HG03025 (cell line): ENCODE measurements around the gene RNASE2.
"Not testable (repeated sequence)": the region's sequence is repeated elsewhere in the genome, so short reads cannot be mapped to it uniquely, and the experiment has no call there.

ENCODE experiments used
- ATAC-seq: cut with Tn5 transposase; IDR thresholded peaks from one replicate; pipeline ENCODE4 v1.9.1; 2021; ENCODE audit warnings: mild to moderate bottlenecking, moderate library complexity; ENCODE audit not compliant: unreplicated experiment, low FRiP score

Gene RNASE2

DNA sequence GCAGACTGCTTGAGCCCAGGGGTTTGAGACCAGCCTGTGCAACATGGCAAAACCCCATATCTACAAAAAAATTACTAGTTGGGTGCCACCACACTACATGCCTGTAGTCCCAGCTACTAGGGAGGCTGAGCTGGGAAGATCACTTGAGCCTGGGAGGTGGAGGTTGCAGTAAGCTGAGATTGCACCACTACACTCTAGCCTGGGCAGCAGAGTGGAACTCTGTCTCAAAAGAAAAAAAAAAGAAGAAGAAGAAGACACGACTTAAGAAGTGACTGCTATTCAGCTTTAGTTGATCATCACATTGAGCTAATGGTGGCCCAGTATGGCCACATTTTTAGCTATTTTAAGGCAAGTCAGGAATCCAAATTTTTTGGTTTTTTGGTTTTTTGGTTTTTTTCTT, 25.6 kb downstream of the RNASE2 start:
- ATAC-seq = no peak

- no peak for ATAC-seq
Observed at GRCh38 chr14:20982646-20983369, 27.5 kb downstream of the RNASE2 start.

- ATAC-seq = not testable (repeated sequence)
Observed at GRCh38 chr14:20985650-20986049, 30.4 kb downstream of the RNASE2 start.

DNA sequence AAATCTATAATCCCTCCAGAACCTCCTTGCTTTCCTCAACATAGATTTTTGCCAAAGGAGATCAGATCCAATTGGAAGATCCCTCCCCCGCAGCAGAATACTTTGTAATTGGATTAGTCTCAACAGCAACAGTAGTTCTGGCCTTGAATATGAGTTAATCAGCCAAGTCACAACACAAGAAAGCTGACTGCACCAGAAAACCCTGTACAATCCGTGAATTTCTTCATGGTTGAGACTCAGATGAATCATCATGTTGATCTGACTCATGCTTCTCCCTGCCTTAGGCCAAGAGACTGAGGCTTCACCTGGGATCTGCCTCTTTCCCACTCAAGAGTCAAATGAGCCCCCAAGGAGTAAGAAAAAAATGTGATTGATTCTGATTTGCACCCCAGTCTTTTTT, 31.5 kb downstream of the RNASE2 start:
- ATAC-seq = no peak

GRCh38 chr14:20988717-20989470, 33.6 kb downstream of the RNASE2 start:
- ATAC-seq = no peak

DNA sequence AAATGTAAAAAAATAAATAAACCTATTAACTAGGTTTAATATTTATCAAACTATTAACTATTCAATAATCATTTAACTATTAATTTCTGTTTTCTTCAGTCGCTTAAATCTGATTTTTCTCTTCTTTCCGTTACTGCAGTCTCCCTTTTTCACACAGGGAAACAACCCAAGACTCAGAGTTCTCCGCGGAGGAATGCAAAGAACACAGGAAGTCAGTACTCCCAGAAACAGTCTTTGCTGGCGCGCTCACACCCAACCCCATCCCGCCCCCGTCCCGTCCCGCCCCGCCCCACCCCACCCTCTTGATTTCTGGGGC, 34.1 kb downstream of the RNASE2 start:
- no peak for ATAC-seq

DNA sequence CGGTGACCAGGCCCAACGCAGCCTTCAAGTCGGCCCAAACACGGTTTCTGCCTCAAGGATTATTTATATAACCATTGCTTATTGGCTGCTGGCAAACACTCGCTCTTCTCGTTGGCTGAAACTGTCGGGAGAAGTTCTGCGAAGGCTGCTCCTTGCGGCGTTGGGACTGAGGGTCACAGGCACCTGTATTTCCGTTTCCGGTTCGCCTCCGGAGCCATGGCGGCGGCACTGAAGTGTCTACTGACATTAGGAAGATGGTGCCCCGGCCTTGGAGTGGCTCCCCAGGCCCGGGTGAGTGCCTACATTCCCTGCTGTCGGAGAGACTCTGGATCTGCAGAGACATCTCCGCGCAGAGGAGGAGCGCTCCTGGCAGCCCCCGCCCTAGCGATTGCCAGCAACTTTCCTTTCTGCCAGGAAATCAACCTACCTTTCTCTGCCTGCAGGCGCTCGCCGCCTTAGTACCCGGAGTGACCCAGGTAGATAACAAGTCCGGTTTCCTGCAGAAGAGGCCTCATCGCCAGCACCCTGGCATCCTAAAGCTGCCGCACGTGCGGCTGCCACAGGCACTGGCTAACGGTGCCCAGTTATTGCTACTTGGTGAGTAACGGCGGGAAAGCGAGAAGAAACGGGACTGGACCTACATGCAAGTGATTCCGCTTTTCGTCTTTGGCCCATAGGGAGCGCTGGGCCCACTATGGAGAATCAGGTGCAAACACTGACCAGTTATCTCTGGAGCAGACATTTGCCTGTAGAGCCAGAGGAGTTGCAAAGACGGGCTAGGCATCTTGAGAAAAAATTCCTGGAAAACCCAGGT, 34.7 kb downstream of the RNASE2 start, which contains the start of gene METTL17:
METTL17 (plus strand) TSS at position 194 of the 814 bp plus-strand sequence; CDS start at position 217, 23 bp downstream.
- peak; percentile 93 for ATAC-seq

- ATAC-seq = no peak
Observed at GRCh38 chr14:20996521-20996920, 41.2 kb downstream of the RNASE2 start.

DNA sequence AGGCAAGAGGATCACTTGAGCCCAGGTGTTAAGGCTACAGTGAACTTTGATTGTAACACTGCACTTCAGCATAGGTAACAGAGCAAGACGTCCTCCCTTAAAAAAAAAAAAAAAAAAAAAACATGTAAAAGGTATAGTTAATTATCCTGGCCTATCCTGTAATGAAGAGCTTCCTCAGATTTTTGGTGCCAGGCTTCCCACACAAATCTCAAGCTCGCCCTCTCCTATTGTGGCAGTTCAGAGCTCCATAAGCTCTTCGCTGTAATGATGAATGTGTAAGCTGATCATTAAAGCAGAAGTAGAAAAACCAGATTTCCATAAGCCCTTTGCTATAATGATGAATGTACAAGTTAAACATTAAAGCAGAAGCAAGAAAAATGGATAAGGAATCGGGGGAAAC, 41.8 kb downstream of the RNASE2 start:
- no peak for ATAC-seq

DNA sequence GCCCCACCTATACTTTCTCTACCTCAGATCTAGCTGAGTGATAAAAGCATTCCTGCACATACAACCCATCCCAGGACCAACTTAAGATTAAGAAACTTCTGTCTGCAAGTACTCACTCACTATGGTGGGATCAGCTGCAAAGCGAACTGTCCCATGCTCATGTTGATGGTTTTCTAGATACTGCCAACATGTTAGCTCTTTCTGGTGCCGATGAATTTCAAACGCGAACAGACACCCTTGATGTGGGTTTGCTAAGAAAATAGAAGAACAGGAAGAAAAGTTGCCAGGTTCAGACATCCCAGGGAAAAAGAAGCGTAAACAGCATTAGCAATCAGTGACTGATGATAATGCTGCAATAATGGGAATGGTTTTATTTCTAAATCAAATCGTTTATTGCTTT, 42.3 kb downstream of the RNASE2 start:
- no peak for ATAC-seq

DNA sequence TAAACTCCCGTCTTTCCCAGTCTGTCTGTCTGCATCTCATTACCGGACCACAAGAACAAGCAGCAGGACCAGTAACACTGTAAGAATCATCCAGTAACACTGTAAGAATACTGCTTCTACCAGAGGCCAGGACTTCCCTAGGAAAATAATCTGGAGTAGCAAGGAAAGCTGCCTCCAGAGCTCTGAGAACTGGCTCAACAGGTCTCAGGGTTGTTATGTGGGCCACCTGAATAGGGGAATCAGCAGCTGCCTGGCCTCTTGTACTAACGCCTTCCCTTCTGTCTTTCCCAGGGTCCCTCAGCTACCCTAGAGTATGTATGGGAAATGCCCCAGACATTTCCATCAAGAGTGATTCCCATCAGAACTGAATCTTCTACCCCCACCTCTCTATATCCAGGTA, 42.9 kb downstream of the RNASE2 start:
- ATAC-seq = no peak

DNA sequence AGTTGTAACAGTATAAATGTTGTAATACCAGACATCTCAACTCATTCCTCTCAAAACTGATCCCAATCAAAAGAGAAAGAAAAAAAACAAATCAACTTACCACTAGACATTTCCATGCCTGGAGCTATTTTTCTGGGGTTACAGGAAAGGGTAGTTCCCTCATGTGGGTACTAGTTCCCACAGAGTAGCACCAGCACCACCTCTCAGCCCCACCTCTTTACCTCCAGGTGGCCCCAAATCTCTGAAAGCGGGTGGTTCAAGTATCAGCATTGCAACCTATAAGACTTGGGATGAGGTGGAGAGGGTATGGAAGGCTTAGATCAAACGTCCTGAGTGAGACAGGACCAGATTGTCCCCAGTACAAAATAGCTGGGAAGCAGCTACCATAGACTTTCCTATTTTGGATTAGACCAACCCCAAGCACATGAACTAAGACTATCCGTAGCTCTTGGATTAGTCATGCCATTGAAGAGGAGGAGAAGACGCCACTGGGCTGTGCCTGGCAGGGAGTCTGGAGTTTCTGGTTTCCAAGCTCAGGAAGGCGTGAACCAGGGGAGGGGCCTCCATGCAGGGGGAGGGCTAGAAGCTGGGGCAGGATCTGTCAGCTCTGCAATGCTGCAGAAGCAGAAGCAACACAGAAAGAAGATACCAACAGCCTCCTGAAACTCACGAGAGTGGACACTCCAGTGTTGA, 43.5 kb downstream of the RNASE2 start, which contains the start of gene SLC39A2:
SLC39A2 (plus strand) TSS at position 620 of the 693 bp plus-strand sequence. CDS start 154 bp downstream, outside the sequence.
- no peak for ATAC-seq

GRCh38 chr14:20999591-20999990, 44.3 kb downstream of the RNASE2 start:
- ATAC-seq = no peak

DNA sequence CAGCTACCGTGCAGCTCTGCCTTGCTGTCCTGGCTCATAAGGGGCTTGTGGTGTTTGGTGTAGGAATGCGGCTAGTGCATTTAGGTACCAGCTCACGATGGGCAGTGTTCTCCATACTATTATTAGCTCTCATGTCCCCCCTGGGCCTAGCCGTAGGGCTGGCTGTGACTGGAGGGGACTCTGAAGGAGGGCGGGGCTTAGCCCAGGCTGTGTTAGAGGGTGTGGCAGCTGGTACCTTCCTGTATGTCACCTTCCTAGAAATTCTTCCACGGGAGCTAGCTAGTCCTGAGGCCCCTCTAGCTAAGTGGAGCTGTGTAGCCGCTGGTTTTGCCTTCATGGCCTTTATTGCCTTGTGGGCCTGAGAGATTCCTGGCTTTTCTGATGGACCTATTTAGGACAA, 45.9 kb downstream of the RNASE2 start:
- ATAC-seq = no peak

DNA sequence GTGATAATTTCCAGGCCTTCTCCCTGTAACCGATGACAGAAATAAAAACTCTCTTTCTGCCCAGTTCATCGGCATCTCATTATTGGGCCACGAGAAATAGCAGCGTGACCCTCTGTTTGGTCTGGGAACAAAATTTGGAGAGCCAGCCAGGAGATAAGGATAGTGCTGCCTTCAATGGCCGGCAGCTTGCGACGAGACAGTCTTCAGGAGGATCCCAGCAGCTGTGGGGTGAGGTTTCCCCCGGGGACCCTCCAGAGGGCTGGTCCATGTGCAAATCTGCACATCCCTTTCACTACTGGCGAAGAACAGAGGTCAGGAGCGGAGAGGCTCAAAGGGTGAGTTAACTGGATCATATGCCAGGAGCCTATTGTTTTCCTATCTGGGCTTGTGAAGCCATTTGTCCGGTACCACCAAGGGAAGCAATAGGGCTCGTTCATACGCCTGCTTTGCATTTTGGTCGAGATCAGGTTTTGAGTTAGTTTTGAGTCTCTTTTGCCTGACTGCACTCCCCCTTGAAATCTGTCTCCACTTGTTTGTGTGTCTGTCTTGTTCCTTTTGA, 48.6 kb downstream of the RNASE2 start:
- no peak for ATAC-seq
